Liver (tissue), 9 donors: Measurements from ENCODE around the gene RFWD3. TPM values are rescaled to one million over a fixed set of nuclear protein-coding genes. Genes with fewer than 3 reads are reported as not detected.
A peak's percentile ranks its signal among the peaks of the same experiment; 100 is the strongest.

Source experiments
- DNase-seq: peaks from one replicate; pipeline ENCODE4 v3.0.0-alpha.2; 2017; ENCODE audit warnings: low spot score
- H3K27ac ChIP-seq, 2 donors: one replicate each; pipeline ENCODE4 v1.7.0; 2013; ENCODE audit warnings: inconsistent platforms in 2 of 2, low read length in 2 of 2, control low read depth in 1 of 2, low read depth in 1 of 2, mild to moderate bottlenecking in 1 of 2
- H3K27me3 ChIP-seq, 4 donors: one replicate each; pipeline versions ENCODE4 v1.6.1 to v1.7.0; 2013; ENCODE audit warnings: low read length in 3 of 4, inconsistent platforms in 1 of 4, mild to moderate bottlenecking in 1 of 4, moderate library complexity in 1 of 4; ENCODE audit not compliant: control insufficient read depth in 4 of 4, insufficient read depth in 4 of 4
- H3K36me3 ChIP-seq, 4 donors: one replicate each; pipeline versions ENCODE4 v1.6.1 to v1.7.0; 2013; ENCODE audit warnings: low read length in 3 of 4, mild to moderate bottlenecking in 3 of 4, low read depth in 1 of 4, moderate library complexity in 1 of 4; ENCODE audit not compliant: control insufficient read depth in 4 of 4, insufficient read depth in 3 of 4
- H3K4me1 ChIP-seq, 4 donors: one replicate each; pipeline versions ENCODE4 v1.6.1 to v1.7.0; 2013; ENCODE audit warnings: low read length in 3 of 4, mild to moderate bottlenecking in 3 of 4, moderate library complexity in 1 of 4; ENCODE audit not compliant: control insufficient read depth in 4 of 4, insufficient read depth in 4 of 4
- H3K4me3 ChIP-seq, 3 donors: one replicate each; pipeline versions ENCODE4 v1.6.1 to v1.7.0; 2013; ENCODE audit warnings: low read length in 3 of 3, control low read depth in 1 of 3, low read depth in 1 of 3, mild to moderate bottlenecking in 1 of 3
- H3K9ac ChIP-seq, 2 donors: one replicate each; pipeline ENCODE4 v1.7.0; 2013; ENCODE audit warnings: low read length in 2 of 2, mild to moderate bottlenecking in 2 of 2, moderate library complexity in 2 of 2, control low read depth in 1 of 2, low read depth in 1 of 2
- H3K9me3 ChIP-seq, 4 donors: one replicate each; pipeline versions ENCODE4 v1.6.1 to v1.7.0; 2013; ENCODE audit warnings: low read length in 3 of 4; ENCODE audit not compliant: control insufficient read depth in 4 of 4
- EGR1 ChIP-seq, 2 donors: IDR thresholded peaks; 2 replicates each; pipeline ENCODE4 v1.6.1; 2016 to 2018; ENCODE audit warnings: antibody characterized with exemption in 2 of 2, low read depth in 2 of 2
- FOXA1 ChIP-seq: IDR thresholded peaks from 2 replicates; pipeline ENCODE4 v1.6.1; 2016; ENCODE audit warnings: antibody characterized with exemption
- FOXA2 ChIP-seq: IDR thresholded peaks from 2 replicates; pipeline ENCODE4 v1.6.1; 2016; ENCODE audit warnings: antibody characterized with exemption
- GABPA ChIP-seq, 2 donors: IDR thresholded peaks in 1 of 2; conservative IDR thresholded peaks in 1 of 2; 2 replicates each; pipeline ENCODE4 v1.6.1; 2016; ENCODE audit warnings: antibody characterized with exemption in 2 of 2, mild to moderate bottlenecking in 1 of 2, moderate library complexity in 1 of 2
- HNF4A ChIP-seq, 2 donors: conservative IDR thresholded peaks; 2 replicates each; pipeline ENCODE4 v1.6.1; 2016; ENCODE audit warnings: antibody characterized with exemption in 2 of 2, mild to moderate bottlenecking in 2 of 2
- HNF4G ChIP-seq: IDR thresholded peaks from 2 replicates; pipeline ENCODE4 v1.6.1; 2016; ENCODE audit warnings: antibody characterized with exemption
- JUND ChIP-seq, 2 donors: IDR thresholded peaks; 2 replicates each; pipeline ENCODE4 v1.6.1; 2016; ENCODE audit warnings: antibody characterized with exemption in 2 of 2
- NR2F2 ChIP-seq: IDR thresholded peaks from 2 replicates; pipeline ENCODE4 v1.6.1; 2016; ENCODE audit warnings: antibody characterized with exemption
- RAD21 ChIP-seq, 2 donors: IDR thresholded peaks; 2 replicates each; pipeline ENCODE4 v1.6.1; 2016; ENCODE audit warnings: antibody characterized with exemption in 2 of 2, mild to moderate bottlenecking in 2 of 2
- RXRA ChIP-seq, 2 donors: IDR thresholded peaks; 2 replicates each; pipeline ENCODE4 v1.6.1; 2017 to 2018; ENCODE audit warnings: antibody characterized with exemption in 2 of 2, mild to moderate bottlenecking in 1 of 2
- SP1 ChIP-seq: IDR thresholded peaks from 2 replicates; pipeline ENCODE4 v1.6.1; 2018; ENCODE audit warnings: antibody characterized with exemption, mild to moderate bottlenecking
- TAF1 ChIP-seq: conservative IDR thresholded peaks from 2 replicates; pipeline ENCODE4 v1.6.1; 2016; ENCODE audit warnings: antibody characterized with exemption, mild to moderate bottlenecking
- YY1 ChIP-seq: IDR thresholded peaks from 2 replicates; pipeline ENCODE4 v1.6.1; 2016; ENCODE audit warnings: antibody characterized with exemption, mild to moderate bottlenecking
- WGBS: extraction: QIAGEN DNeasy Blood & Tissue Kit; methylation state at CpG from one replicate; pipeline ENCODE4 v1.1.7; 2013; 5-methylcytosine and 5-hydroxymethylcytosine counted together
- polyA plus RNA-seq, 2 donors: library from polyadenylated mRNA; stranded (reverse) in 1 of 2; unstranded in 1 of 2; fragments of 200-250 nt in 1 of 2; fragments of >200 nt in 1 of 2; fragmentation: Nextera tagmentation in 1 of 2; extraction: Ambion mirVana in 1 of 2; gene quantifications; one replicate each; pipeline versions ENCODE4 v1.2.1 to v1.2.3, GENCODE V29; 2013 to 2015
- total RNA-seq, 2 donors: library from RNA; depleted of rRNA; stranded (reverse); fragments of >200 nt; gene quantifications; one replicate each; pipeline ENCODE4 v1.2.3, GENCODE V29; 2014
- TF ChIP-seq, protein P1 (sequence below): fragments of 150-350 bp; IDR thresholded peaks from 2 replicates; pipeline ENCODE4 v1.5.1; 2017; ENCODE audit warnings: improper control_type of control experiment, low read depth, low read length; ENCODE audit not compliant: missing input control
- TF ChIP-seq, protein P2 (sequence below): IDR thresholded peaks from 2 replicates; pipeline ENCODE4 v1.6.1; 2016; ENCODE audit warnings: antibody characterized with exemption
- TF ChIP-seq, protein P3 (sequence below): IDR thresholded peaks from 2 replicates; pipeline ENCODE4 v1.6.1; 2016; ENCODE audit warnings: antibody characterized with exemption, mild to moderate bottlenecking
- TF ChIP-seq, protein P4 (sequence below): IDR thresholded peaks from 2 replicates; pipeline ENCODE4 v1.6.1; 2016; ENCODE audit warnings: antibody characterized with exemption
- donor health status: healthy.
- donor health status: healthy.
- donor health status: healthy.
- donor health status: healthy.
- donor health status: healthy.

RFWD3 gene
- total and polyA plus RNA-seq, 4 donors, result 2.4 to 21.8 (median 9.0) TPM

DNA sequence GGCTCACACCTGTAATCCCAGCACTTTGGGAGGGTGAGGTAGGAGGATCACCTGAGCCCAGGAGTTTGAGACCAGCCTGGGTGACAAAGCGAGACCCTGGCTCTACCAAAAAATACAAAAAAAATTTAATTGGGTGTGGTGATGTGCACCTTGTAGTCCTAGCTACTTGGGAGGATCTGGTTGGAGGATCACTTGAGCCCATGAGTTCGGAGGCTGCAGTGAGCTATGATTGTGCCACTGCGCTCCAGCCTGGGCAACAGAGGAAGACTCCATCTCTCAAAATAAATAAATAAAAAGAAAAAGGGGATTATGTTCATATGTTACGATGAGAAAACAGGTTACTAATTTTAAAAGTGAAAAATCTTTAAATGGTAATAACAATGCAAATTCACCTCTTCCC lies 33.0 kb upstream of the RFWD3 start:
- WGBS, result 80% methylated on average over 4 of the region's 4 CpGs
- Histone ChIP-seq H3K27ac (peak overlapping the region in 1 of 2 donors; percentile 20), H3K4me3 (peak overlapping the region in 2 of 3 donors; percentile 45 to 60), H3K4me1 (peaks cover 0 to 39% (median 6%) of the 10 kb centered on the region in 4 donors), H3K9ac (peak overlapping the region; percentile 47 to 54), H3K36me3 (peaks cover 0 to 2% (median 0%) of the 10 kb centered on the region in 4 donors), H3K9me3 (no peaks in the 10 kb centered on the region), H3K27me3 (no peaks in the 10 kb centered on the region)
- TF ChIP-seq HNF4A (conservative IDR thresholded peaks at IDR 0.05) (no peak), HNF4G (no peak), RXRA (IDR thresholded peaks at IDR 0.05) (no peak), RAD21 (IDR thresholded peaks at IDR 0.05) (no peak), TAF1 (no peak), SP1 (no peak), GABPA (IDR thresholded peaks at IDR 0.05 in 1 of 2, conservative IDR thresholded peaks at IDR 0.05 in 1 of 2) (no peak), FOXA2 (no peak)
- TF ChIP-seq, protein P1, sequence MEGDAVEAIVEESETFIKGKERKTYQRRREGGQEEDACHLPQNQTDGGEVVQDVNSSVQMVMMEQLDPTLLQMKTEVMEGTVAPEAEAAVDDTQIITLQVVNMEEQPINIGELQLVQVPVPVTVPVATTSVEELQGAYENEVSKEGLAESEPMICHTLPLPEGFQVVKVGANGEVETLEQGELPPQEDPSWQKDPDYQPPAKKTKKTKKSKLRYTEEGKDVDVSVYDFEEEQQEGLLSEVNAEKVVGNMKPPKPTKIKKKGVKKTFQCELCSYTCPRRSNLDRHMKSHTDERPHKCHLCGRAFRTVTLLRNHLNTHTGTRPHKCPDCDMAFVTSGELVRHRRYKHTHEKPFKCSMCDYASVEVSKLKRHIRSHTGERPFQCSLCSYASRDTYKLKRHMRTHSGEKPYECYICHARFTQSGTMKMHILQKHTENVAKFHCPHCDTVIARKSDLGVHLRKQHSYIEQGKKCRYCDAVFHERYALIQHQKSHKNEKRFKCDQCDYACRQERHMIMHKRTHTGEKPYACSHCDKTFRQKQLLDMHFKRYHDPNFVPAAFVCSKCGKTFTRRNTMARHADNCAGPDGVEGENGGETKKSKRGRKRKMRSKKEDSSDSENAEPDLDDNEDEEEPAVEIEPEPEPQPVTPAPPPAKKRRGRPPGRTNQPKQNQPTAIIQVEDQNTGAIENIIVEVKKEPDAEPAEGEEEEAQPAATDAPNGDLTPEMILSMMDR, result no peak
- TF ChIP-seq, protein P2, sequence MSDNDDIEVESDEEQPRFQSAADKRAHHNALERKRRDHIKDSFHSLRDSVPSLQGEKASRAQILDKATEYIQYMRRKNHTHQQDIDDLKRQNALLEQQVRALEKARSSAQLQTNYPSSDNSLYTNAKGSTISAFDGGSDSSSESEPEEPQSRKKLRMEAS, result no peak
- DNase-seq, result no peak

DNA sequence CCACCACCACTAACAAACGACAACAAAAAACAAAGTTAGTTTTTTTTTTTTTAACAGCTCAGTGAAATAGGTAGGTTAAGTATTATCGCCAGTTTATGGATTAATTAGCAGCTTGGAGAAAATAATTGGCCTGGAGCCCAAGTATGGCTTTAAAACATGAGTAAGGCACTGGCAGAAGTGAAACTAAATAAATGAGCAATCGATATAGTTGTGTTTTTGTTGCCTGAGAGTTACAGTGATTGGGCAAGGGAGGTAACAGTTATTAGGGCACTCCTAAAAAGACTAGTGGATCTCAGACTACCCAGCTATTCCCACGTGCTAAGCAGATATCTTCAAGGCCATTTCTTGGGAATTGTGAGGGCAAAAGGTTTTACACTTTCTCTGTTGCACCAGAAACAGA lies 31.5 kb upstream of the RFWD3 start:
- peak overlapping the region; percentile 36 to 46 for H3K9ac ChIP-seq
- peaks cover 0 to 39% (median 6%) of the 10 kb centered on the region in 4 donors for H3K4me1 ChIP-seq
- WGBS, result 29% methylated on average over 4 of the region's 4 CpGs

DNA sequence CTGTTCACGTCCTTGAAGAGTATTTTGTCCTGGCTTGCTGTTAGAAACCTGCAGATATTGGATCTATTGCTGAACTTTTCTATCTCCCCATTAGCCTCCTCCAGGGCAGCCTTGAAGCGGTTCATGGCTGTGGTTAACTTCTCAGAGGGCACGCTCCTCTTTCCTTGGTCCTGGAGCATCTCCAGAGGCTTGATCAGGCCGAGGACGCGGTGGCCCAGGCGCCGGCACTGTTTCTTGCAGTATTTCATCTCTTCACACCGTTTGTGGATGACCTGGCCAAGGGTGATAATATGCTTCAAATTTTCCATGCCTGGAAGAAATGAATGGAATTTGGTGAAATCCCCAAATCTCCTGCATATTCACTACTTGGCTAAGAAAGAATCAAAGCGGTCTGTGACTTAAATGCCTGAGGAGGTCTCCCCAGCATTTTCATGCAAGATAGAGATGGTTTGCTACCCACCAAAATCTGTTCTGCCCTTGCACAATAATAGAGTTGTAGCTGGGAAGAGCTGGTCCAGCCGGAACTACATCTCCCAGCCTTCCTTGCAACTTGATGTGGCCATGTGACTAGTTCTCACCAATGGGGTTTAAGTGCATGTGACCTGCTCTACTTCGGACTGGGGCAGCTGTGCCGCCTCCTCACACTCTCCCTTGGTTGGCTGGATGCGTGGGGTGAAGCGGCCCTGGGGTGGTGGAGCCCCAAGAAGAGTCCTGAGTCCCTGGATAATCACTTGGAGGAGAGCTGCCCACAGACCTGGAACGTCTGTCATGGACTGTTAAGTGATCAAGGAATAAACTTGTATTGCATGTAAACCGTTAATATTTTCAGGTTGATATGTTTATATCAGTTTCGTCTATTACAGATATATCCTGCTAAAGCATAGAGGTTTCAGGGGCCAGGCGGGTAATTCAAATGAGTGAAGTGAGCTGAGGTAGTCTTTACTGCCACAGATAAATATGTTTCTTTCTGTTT lies 29.1 kb upstream of the RFWD3 start:
- Histone ChIP-seq H3K9ac (peak overlapping the region; percentile 47 to 64), H3K27me3 (no peaks in the 10 kb centered on the region), H3K4me3 (peak overlapping the region; percentile 44 to 61 (median 58)), H3K9me3 (no peaks in the 10 kb centered on the region), H3K27ac (peak overlapping the region; percentile 56 to 63), H3K36me3 (peaks cover 0 to 14% (median 9%) of the 10 kb centered on the region in 4 donors), H3K4me1 (peaks cover 0 to 29% (median 6%) of the 10 kb centered on the region in 4 donors)
- 45% methylated on average over 19 of the region's 19 CpGs for WGBS
- peak; percentile 73 for DNase-seq
- TF ChIP-seq HNF4A (conservative IDR thresholded peaks at IDR 0.05) (peak; percentile 33 to 38), JUND (IDR thresholded peaks at IDR 0.05) (no peak), FOXA2 (no peak), RXRA (IDR thresholded peaks at IDR 0.05) (no peak), FOXA1 (no peak), YY1 (peak; percentile 40), NR2F2 (no peak), SP1 (peak; percentile 75), EGR1 (IDR thresholded peaks at IDR 0.05; ENCODE audit: low read depth in 2 of 2) (no peak), RAD21 (IDR thresholded peaks at IDR 0.05) (no peak), GABPA (IDR thresholded peaks at IDR 0.05 in 1 of 2, conservative IDR thresholded peaks at IDR 0.05 in 1 of 2) (peak in 1 of 2 donors; percentile 55)
- TF ChIP-seq, protein P3, sequence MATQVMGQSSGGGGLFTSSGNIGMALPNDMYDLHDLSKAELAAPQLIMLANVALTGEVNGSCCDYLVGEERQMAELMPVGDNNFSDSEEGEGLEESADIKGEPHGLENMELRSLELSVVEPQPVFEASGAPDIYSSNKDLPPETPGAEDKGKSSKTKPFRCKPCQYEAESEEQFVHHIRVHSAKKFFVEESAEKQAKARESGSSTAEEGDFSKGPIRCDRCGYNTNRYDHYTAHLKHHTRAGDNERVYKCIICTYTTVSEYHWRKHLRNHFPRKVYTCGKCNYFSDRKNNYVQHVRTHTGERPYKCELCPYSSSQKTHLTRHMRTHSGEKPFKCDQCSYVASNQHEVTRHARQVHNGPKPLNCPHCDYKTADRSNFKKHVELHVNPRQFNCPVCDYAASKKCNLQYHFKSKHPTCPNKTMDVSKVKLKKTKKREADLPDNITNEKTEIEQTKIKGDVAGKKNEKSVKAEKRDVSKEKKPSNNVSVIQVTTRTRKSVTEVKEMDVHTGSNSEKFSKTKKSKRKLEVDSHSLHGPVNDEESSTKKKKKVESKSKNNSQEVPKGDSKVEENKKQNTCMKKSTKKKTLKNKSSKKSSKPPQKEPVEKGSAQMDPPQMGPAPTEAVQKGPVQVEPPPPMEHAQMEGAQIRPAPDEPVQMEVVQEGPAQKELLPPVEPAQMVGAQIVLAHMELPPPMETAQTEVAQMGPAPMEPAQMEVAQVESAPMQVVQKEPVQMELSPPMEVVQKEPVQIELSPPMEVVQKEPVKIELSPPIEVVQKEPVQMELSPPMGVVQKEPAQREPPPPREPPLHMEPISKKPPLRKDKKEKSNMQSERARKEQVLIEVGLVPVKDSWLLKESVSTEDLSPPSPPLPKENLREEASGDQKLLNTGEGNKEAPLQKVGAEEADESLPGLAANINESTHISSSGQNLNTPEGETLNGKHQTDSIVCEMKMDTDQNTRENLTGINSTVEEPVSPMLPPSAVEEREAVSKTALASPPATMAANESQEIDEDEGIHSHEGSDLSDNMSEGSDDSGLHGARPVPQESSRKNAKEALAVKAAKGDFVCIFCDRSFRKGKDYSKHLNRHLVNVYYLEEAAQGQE, result peak; percentile 88
- TF ChIP-seq, protein P4, sequence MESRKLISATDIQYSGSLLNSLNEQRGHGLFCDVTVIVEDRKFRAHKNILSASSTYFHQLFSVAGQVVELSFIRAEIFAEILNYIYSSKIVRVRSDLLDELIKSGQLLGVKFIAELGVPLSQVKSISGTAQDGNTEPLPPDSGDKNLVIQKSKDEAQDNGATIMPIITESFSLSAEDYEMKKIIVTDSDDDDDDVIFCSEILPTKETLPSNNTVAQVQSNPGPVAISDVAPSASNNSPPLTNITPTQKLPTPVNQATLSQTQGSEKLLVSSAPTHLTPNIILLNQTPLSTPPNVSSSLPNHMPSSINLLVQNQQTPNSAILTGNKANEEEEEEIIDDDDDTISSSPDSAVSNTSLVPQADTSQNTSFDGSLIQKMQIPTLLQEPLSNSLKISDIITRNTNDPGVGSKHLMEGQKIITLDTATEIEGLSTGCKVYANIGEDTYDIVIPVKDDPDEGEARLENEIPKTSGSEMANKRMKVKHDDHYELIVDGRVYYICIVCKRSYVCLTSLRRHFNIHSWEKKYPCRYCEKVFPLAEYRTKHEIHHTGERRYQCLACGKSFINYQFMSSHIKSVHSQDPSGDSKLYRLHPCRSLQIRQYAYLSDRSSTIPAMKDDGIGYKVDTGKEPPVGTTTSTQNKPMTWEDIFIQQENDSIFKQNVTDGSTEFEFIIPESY, result no peak
- TF ChIP-seq, protein P2, result no peak

More for the DNA sequence above, 31.5 kb upstream of the RFWD3 start:
- peak overlapping the region; percentile 46 to 84 for H3K27ac ChIP-seq
- peak overlapping the region in 1 of 3 donors; percentile 16 for H3K4me3 ChIP-seq
- H3K9me3 ChIP-seq, result no peaks in the 10 kb centered on the region
- H3K36me3 ChIP-seq, result peaks cover 0 to 5% (median 0%) of the 10 kb centered on the region in 4 donors
- DNase-seq, result no peak
- no peaks in the 10 kb centered on the region for H3K27me3 ChIP-seq
- TF ChIP-seq HNF4G (no peak), SP1 (peak; percentile 38)
